ENCODE results near the gene GIT1. TPM values are rescaled to one million over a fixed set of nuclear protein-coding genes. Genes with fewer than 3 reads are reported as not detected.
A peak's percentile ranks its signal among the peaks of the same experiment; 100 is the strongest.

GIT1 gene
- total and polyA plus RNA-seq, 2 of the 13 experiments (the other 11 are each of a cell fraction or from before 2014, with no cell fraction given): 14.2 to 30.8 TPM

GRCh38 chr17:29590411-29591145, 1.1 kb upstream of the GIT1 start (continued):
- TF ChIP-seq JUN (CRISPR knock-in tag; IDR thresholded peaks at IDR 0.05) (no peak), CBX5 (CRISPR knock-in tag; IDR thresholded peaks at IDR 0.05; ENCODE audit: borderline replicate concordance) (no peak), ZNF33A (CRISPR knock-in tag; IDR thresholded peaks at IDR 0.05; ENCODE audit: borderline replicate concordance) (no peak), NKX3-1 (CRISPR knock-in tag; IDR thresholded peaks at IDR 0.05) (no peak), ARID4A (CRISPR knock-in tag; IDR thresholded peaks at IDR 0.05; ENCODE audit: borderline replicate concordance) (peak; percentile 6; the same call in 1 of the 2 replicates), ZNF782 (CRISPR knock-in tag; IDR thresholded peaks at IDR 0.05; ENCODE audit: borderline replicate concordance) (no peak; the same call in 1 of the 2 replicates), ZNF251 (CRISPR knock-in tag; IDR thresholded peaks at IDR 0.05) (no peak), ZSCAN25 (CRISPR knock-in tag; IDR thresholded peaks at IDR 0.05) (no peak), ATF7 (IDR thresholded peaks at IDR 0.05) (no peak), ATF7 (CRISPR knock-in tag; IDR thresholded peaks at IDR 0.05) (no peak), RARG (CRISPR knock-in tag; IDR thresholded peaks at IDR 0.05; ENCODE audit: low read depth) (no peak)
- TF ChIP-seq, protein P1, sequence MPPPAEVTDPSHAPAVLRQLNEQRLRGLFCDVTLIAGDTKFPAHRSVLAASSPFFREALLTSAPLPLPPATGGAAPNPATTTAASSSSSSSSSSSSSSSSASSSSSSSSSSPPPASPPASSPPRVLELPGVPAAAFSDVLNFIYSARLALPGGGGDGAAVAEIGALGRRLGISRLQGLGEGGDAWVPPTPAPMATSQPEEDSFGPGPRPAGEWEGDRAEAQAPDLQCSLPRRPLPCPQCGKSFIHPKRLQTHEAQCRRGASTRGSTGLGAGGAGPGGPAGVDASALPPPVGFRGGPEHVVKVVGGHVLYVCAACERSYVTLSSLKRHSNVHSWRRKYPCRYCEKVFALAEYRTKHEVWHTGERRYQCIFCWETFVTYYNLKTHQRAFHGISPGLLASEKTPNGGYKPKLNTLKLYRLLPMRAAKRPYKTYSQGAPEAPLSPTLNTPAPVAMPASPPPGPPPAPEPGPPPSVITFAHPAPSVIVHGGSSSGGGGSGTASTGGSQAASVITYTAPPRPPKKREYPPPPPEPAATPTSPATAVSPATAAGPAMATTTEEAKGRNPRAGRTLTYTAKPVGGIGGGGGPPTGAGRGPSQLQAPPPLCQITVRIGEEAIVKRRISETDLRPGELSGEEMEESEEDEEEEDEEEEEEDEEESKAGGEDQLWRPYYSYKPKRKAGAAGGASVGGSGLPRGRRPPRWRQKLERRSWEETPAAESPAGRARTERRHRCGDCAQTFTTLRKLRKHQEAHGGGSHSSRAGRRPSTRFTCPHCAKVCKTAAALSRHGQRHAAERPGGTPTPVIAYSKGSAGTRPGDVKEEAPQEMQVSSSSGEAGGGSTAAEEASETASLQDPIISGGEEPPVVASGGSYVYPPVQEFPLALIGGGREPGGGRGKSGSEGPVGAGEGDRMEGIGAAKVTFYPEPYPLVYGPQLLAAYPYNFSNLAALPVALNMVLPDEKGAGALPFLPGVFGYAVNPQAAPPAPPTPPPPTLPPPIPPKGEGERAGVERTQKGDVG (CRISPR knock-in tag; IDR thresholded peaks at IDR 0.05; ENCODE audit: borderline replicate concordance): no peak
- TF ChIP-seq, protein P2, sequence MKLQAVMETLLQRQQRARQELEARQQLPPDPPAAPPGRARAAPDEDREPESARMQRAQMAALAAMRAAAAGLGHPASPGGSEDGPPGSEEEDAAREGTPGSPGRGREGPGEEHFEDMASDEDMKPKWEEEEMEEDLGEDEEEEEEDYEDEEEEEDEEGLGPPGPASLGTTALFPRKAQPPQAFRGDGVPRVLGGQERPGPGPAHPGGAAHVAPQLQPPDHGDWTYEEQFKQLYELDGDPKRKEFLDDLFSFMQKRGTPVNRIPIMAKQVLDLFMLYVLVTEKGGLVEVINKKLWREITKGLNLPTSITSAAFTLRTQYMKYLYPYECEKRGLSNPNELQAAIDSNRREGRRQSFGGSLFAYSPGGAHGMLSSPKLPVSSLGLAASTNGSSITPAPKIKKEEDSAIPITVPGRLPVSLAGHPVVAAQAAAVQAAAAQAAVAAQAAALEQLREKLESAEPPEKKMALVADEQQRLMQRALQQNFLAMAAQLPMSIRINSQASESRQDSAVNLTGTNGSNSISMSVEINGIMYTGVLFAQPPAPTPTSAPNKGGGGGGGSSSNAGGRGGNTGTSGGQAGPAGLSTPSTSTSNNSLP (IDR thresholded peaks at IDR 0.05; ENCODE audit: low read depth, low read length): no peak
- TF ChIP-seq, protein P3, sequence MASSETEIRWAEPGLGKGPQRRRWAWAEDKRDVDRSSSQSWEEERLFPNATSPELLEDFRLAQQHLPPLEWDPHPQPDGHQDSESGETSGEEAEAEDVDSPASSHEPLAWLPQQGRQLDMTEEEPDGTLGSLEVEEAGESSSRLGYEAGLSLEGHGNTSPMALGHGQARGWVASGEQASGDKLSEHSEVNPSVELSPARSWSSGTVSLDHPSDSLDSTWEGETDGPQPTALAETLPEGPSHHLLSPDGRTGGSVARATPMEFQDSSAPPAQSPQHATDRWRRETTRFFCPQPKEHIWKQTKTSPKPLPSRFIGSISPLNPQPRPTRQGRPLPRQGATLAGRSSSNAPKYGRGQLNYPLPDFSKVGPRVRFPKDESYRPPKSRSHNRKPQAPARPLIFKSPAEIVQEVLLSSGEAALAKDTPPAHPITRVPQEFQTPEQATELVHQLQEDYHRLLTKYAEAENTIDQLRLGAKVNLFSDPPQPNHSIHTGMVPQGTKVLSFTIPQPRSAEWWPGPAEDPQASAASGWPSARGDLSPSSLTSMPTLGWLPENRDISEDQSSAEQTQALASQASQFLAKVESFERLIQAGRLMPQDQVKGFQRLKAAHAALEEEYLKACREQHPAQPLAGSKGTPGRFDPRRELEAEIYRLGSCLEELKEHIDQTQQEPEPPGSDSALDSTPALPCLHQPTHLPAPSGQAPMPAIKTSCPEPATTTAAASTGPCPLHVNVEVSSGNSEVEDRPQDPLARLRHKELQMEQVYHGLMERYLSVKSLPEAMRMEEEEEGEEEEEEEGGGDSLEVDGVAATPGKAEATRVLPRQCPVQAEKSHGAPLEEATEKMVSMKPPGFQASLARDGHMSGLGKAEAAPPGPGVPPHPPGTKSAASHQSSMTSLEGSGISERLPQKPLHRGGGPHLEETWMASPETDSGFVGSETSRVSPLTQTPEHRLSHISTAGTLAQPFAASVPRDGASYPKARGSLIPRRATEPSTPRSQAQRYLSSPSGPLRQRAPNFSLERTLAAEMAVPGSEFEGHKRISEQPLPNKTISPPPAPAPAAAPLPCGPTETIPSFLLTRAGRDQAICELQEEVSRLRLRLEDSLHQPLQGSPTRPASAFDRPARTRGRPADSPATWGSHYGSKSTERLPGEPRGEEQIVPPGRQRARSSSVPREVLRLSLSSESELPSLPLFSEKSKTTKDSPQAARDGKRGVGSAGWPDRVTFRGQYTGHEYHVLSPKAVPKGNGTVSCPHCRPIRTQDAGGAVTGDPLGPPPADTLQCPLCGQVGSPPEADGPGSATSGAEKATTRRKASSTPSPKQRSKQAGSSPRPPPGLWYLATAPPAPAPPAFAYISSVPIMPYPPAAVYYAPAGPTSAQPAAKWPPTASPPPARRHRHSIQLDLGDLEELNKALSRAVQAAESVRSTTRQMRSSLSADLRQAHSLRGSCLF (CRISPR knock-in tag; IDR thresholded peaks at IDR 0.05; ENCODE audit: borderline replicate concordance): peak; percentile 49; the same call in 1 of the 2 replicates
